K562 (cell line): ENCODE results near the gene MS4A2. TPM values are rescaled to one million over a fixed set of nuclear protein-coding genes. Genes with fewer than 3 reads are reported as not detected.

ENCODE experiments used
- PURB ChIP-seq: sonication (generic); formaldehyde crosslinking; IDR thresholded peaks from 2 replicates; pipeline ENCODE4 v1.9.0; 2021; ENCODE audit warnings: low read depth, mild to moderate bottlenecking, missing genetic modification reagents
- RBM25 ChIP-seq: fragments of 200-400 bp; formaldehyde crosslinking; IDR thresholded peaks from 2 replicates; pipeline ENCODE4 v1.6.1; 2018; ENCODE audit warnings: low read length, low read depth, moderate library complexity; ENCODE audit not compliant: severe bottlenecking
- REST ChIP-seq, 2 experiments: fragments of 450-650 bp; formaldehyde crosslinking in 1 of 2; IDR thresholded peaks; 2 replicates each; pipeline versions ENCODE4 v1.4.0 to v1.6.1; 2014 to 2020; ENCODE audit warnings: mild to moderate bottlenecking in 2 of 2, borderline replicate concordance in 1 of 2, low read depth in 1 of 2
- UBTF ChIP-seq, 2 experiments: IDR thresholded peaks; 2 replicates each; pipeline ENCODE4 v1.6.1; 2012; ENCODE audit warnings: improper control_type of control experiment in 2 of 2, low read depth in 2 of 2, low read length in 2 of 2, borderline replicate concordance in 1 of 2
- USF2 ChIP-seq: sonication (generic); formaldehyde crosslinking; IDR thresholded peaks from 2 replicates; pipeline ENCODE4 v1.5.0; 2020; ENCODE audit warnings: missing genetic modification reagents
- ZBTB11 ChIP-seq, 3 experiments: fragments of 200-800 bp in 1 of 3; fragments of 250-450 bp in 1 of 3; fragments of 450-650 bp in 1 of 3; sonication (Bioruptor Pico) in 1 of 3; sonication (Bioruptor generic) in 1 of 3; formaldehyde crosslinking in 1 of 3; IDR thresholded peaks; 2 replicates each; pipeline versions ENCODE4 v1.6.1 to v1.8.0; 2016 to 2022; ENCODE audit warnings: mild to moderate bottlenecking in 2 of 3, missing genetic modification characterization in 2 of 3, missing compliant biosample characterization in 1 of 3, moderate library complexity in 1 of 3
- polyA plus RNA-seq, 8 experiments: library from polyadenylated mRNA; depleted of rRNA in 4 of 8; stranded (reverse) in 5 of 8; unstranded in 3 of 8; fragments of >200 nt; fragmentation: Nextera tagmentation in 2 of 8; fragmentation: Illumina TruSeq in 1 of 8; extraction: Ambion mirVana in 2 of 8; extraction: Trizol in 1 of 8; gene quantifications; 2 replicates each; pipeline versions ENCODE4 v1.2.1 to v1.2.3, GENCODE V29; 2011 to 2014; ENCODE audit warnings: inconsistent platforms in 1 of 8, missing spikeins in 1 of 8
- total RNA-seq, 7 experiments: library from RNA; depleted of rRNA in 6 of 7; stranded (reverse); fragments of >200 nt in 6 of 7; fragmentation: Illumina TruSeq in 2 of 7; extraction: Trizol in 2 of 7; gene quantifications; 2 replicates each; pipeline versions ENCODE4 v1.2.1 to v1.2.3, GENCODE V29; 2011 to 2021; ENCODE audit warnings: low replicate concordance in 1 of 7

The MS4A2 gene
- total and polyA plus RNA-seq, 9 of the 15 experiments (the other 6 are each of a cell fraction or from before 2014, with no cell fraction given), result 0.06 to 5.7 (median 0.86) TPM

GRCh38 chr11:60130496-60130895, 42.0 kb downstream of the MS4A2 start (continued):
- 0 out of 4 replicates have a peak, but pooled peaks of 1 of the 2 experiments have one; percentile 32 for TF ChIP-seq UBTF (IDR thresholded peaks at IDR 0.05; ENCODE audit: borderline replicate concordance in 1 of 2, low read depth in 2 of 2, low read length in 2 of 2)
- peak; percentile 93 for TF ChIP-seq REST (IDR thresholded peaks at IDR 0.05; ENCODE audit: borderline replicate concordance)
- TF ChIP-seq REST (CRISPR knock-in tag; IDR thresholded peaks at IDR 0.05; ENCODE audit: low read depth), result no peak
- TF ChIP-seq RBM25, result no peak
- no peak for TF ChIP-seq USF2 (CRISPR knock-in tag)
- 0 out of 6 replicates have a peak, but pooled peaks of 1 of the 3 experiments have one; percentile 43 for TF ChIP-seq ZBTB11 (CRISPR knock-in tag; IDR thresholded peaks at IDR 0.05)
- no peak for TF ChIP-seq PURB (CRISPR knock-in tag)
